Measurements from ENCODE around the gene MRAP.

DNA sequence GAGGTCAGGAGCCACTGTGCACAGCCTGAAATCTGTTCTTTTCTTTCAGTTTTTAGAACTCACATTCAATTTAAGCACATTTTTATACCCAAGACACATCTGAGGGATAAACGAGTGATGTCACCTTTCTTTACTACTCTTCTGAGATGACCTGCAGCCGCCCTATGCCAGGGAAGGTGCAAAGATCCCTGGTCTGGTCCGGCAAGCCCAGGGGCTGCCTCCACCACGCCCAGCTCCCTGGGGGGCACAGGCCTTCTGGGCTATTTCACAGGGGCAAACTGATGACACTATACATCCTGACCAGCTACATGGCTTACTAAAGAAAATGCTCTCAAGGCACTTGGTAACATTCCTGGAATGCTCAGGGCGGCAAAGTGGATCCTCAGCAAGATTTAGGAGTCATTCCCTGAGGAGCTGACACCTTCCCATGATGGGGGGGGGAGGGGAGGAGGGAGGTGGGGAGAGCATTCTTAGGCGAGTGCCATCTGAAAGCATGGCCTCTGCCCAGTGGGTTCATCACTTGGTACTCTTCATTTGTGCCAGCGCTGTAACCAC is 11.3 kb downstream of the MRAP start:
- TF ChIP-seq EP300 (IDR thresholded peaks at IDR 0.05; ENCODE audit: borderline replicate concordance in 1 of 2, control insufficient read depth in 1 of 2, low read depth in 2 of 2, low read length in 2 of 2) (no peak), KDM1A (IDR thresholded peaks at IDR 0.05; ENCODE audit: borderline replicate concordance) (no peak), CTCF (IDR thresholded peaks at IDR 0.05 in 2 of 3, conservative IDR thresholded peaks at IDR 0.05 in 1 of 3; ENCODE audit: control insufficient read depth in 2 of 3, extremely low read depth in 1 of 3, insufficient read depth in 1 of 3, low read depth in 3 of 3, low read length in 3 of 3) (no peak), ASH2L (IDR thresholded peaks at IDR 0.05; ENCODE audit: borderline replicate concordance, low read depth) (no peak), RELA (IDR thresholded peaks at IDR 0.05; ENCODE audit: borderline replicate concordance, partially characterized antibody) (no peak)
